ENCODE results near the gene CMTM8. TPM values are rescaled to one million over a fixed set of nuclear protein-coding genes. Genes with fewer than 3 reads are reported as not detected.

Gene CMTM8
- total and polyA plus RNA-seq, 11 donors: 1.7 to 12.1 (median 3.6) TPM

- peaks cover 0 to 34% (median 11%) of the 10 kb centered on the region in 12 donors for H3K4me1 ChIP-seq
- no peak for DNase-seq
- no peak overlapping the region for H3K4me3 ChIP-seq
- H3K27me3 ChIP-seq: no peaks in the 10 kb centered on the region
- no peak overlapping the region for H3K27ac ChIP-seq
- no peaks in the 10 kb centered on the region for H3K9me3 ChIP-seq
- 21 to 52% (median 42%) methylated on average over 2 of the region's 2 CpGs for WGBS, 4 donors
- no peaks in the 10 kb centered on the region for H3K36me3 ChIP-seq
- TF ChIP-seq POLR2A (IDR thresholded peaks at IDR 0.05) (no peak), CTCF (IDR thresholded peaks at IDR 0.05) (no peak)
- intact Hi-C loops (cut with DNase I): no loop called here
- ATAC-seq: peak in 3 of 4 donors; percentile 25 to 35 (median 34)
Measured at GRCh38 chr3:32278714-32279113, 40.2 kb downstream of the CMTM8 start.

DNA sequence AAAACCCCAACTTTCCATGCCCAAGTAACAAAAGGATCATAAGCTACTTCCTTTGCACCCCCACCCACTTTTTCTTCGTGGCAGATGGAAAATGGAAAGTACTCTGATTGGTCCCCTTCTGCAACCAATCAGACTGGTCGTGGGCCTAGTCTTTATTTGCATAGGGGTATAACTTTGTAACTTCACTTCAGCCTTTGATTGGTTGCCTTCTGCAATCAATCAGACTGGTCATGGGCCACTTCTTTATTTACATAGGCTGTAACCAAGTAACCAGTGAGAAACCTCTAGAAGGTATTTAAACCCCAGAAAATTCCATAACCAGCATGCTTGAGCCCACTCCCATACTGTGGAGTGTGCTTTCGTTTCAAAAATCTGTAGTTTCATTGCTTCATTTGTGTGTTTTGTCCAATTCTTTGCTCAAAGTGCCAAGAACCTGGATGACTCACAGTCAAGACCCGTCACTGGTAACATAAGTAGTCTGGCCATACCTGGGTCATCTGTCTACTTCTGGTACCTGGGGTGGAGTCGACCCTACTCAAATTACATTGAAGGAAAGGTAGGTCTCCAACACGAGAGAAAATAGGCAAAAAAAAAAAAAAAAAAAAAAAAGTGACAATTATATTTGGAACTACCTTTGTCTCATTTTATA, 41.9 kb downstream of the CMTM8 start:
- Histone ChIP-seq H3K9me3 (no peaks in the 10 kb centered on the region), H3K4me1 (peaks cover 0 to 44% (median 13%) of the 10 kb centered on the region in 12 donors), H3K27me3 (no peaks in the 10 kb centered on the region), H3K27ac (no peak overlapping the region), H3K36me3 (no peaks in the 10 kb centered on the region), H3K4me3 (no peak overlapping the region)
- WGBS, 4 donors: 79 to 91% (median 88%) methylated on average over 6 of the region's 6 CpGs
- TF ChIP-seq POLR2A (IDR thresholded peaks at IDR 0.05) (no peak), CTCF (IDR thresholded peaks at IDR 0.05) (no peak)
- intact Hi-C loops (cut with DNase I): loop anchor here in 4 of 10 donors (5.0 kb wide), 4 partner anchors 33 to 103 kb away; partner anchors contain the start of gene CMTM8 (in 2 of the 4)
- DNase-seq (no peak), ATAC-seq (no peak)

DNA sequence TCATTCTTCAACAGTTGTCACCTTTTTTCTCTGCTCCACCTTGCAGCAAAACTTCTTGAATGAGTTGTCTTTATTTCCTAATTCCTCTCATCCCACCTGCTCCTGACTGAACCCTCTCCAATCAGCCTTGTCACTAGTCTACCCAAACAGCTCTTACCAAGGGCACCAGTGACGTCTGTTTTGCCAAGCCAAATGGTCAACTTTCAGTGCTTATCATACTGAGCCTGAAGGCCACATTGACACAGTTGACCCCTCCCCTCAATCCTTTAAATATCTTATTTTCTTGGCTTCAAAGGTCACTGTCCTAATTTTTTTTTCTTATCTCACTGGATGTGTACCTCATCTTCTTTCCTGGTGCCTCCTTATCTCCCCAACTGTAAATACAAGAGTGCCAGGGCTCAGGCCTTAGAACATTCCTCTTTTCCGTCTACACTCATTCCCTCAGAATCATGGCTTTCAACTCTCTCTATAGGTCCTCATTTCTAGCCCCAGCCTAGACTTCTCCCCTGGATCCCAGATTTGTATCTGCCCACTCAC, 43.2 kb downstream of the CMTM8 start:
- Histone ChIP-seq H3K4me1 (peaks cover 0 to 43% (median 10%) of the 10 kb centered on the region in 12 donors), H3K9me3 (no peaks in the 10 kb centered on the region), H3K4me3 (no peak overlapping the region), H3K27ac (no peak overlapping the region), H3K36me3 (no peaks in the 10 kb centered on the region), H3K27me3 (no peaks in the 10 kb centered on the region)
- 73 to 90% (median 85%) methylated on average over 2 of the region's 2 CpGs for WGBS, 4 donors
- TF ChIP-seq POLR2A (IDR thresholded peaks at IDR 0.05) (no peak), CTCF (IDR thresholded peaks at IDR 0.05) (no peak)
- intact Hi-C loops (cut with DNase I): loop anchor here in 4 of 10 donors (5.0 kb wide), 4 partner anchors 34 to 104 kb away; partner anchors contain the start of gene CMTM8 (in 2 of the 4)
- no peak for DNase-seq
- ATAC-seq: no peak

- Histone ChIP-seq H3K27me3 (no peaks in the 10 kb centered on the region), H3K27ac (peak overlapping the region in 6 of 12 donors; percentile 0 to 61 (median 26)), H3K4me3 (no peak overlapping the region), H3K36me3 (no peaks in the 10 kb centered on the region), H3K4me1 (peaks cover 0 to 44% (median 10%) of the 10 kb centered on the region in 12 donors), H3K9me3 (no peaks in the 10 kb centered on the region)
- TF ChIP-seq CTCF (IDR thresholded peaks at IDR 0.05): no peak
- TF ChIP-seq POLR2A (IDR thresholded peaks at IDR 0.05): no peak
- no peak for DNase-seq
- WGBS, 4 donors: 65 to 75% (median 70%) methylated on average over 4 of the region's 4 CpGs
- peak in 1 of 4 donors; percentile 22 for ATAC-seq
- intact Hi-C loops (cut with DNase I): loop anchor here in 4 of 10 donors (5.0 kb wide), 4 partner anchors 35 to 105 kb away; partner anchors contain the start of gene CMTM8 (in 2 of the 4)
Measured at GRCh38 chr3:32282578-32283154, 44.2 kb downstream of the CMTM8 start.
